B cell (primary cell): ENCODE measurements around the gene BEST1. TPM values are rescaled to one million over a fixed set of nuclear protein-coding genes. Genes with fewer than 3 reads are reported as not detected.

ENCODE experiments used
- ATAC-seq: fragments of 200-7000 bp; cut with Tn5 transposase; one replicate; pipeline ENCODE4 v1.10.0; 2021; ENCODE audit warnings: low read depth, mild to moderate bottlenecking, moderate number of reproducible peaks, moderate library complexity
- CTCF ChIA-PET: fragments of 350-600 bp; sonication (Branson Sonifier 250); formaldehyde crosslinking; loops from one replicate; lab custom pipeline; 2021; ENCODE audit warnings: antibody characterized with exemption, inconsistent platforms; lab: Charles Lee
- POLR2A ChIA-PET: fragments of 350-600 bp; sonication (Branson Sonifier 250); formaldehyde crosslinking; loops from one replicate; lab custom pipeline; 2021; ENCODE audit warnings: antibody characterized with exemption; lab: Charles Lee
- DNase-seq: peaks from one replicate; pipeline ENCODE4 v3.0.0; 2013
- H2AFZ ChIP-seq: 2 replicates; pipeline ENCODE4 v1.6.1; 2012; ENCODE audit warnings: mild to moderate bottlenecking, low read depth, low read length; ENCODE audit not compliant: insufficient read depth, poor library complexity, severe bottlenecking
- H3K27ac ChIP-seq, 2 donors: 1 replicate in 1 of 2; 2 replicates in 1 of 2; pipeline ENCODE4 v1.5.1; 2012 to 2013; ENCODE audit warnings: low read length in 2 of 2, mild to moderate bottlenecking in 2 of 2, moderate library complexity in 1 of 2
- H3K27me3 ChIP-seq, 4 experiments: fragments of 200-600 bp in 1 of 4; sonication (generic) in 1 of 4; replicated peaks in 1 of 4; 1 replicate in 2 of 4; 2 replicates in 2 of 4; pipeline versions ENCODE4 v1.6.1 to v1.7.0; 2013 to 2016; ENCODE audit warnings: low read length in 3 of 4, mild to moderate bottlenecking in 2 of 4, mixed read lengths in 1 of 4, moderate library complexity in 1 of 4; ENCODE audit not compliant: insufficient read depth in 4 of 4, control insufficient read depth in 3 of 4; ENCODE audit errors: control extremely low read depth in 1 of 4
- H3K36me3 ChIP-seq, 2 experiments: replicated peaks in 1 of 2; 1 replicate in 1 of 2; 2 replicates in 1 of 2; pipeline versions ENCODE4 v1.6.1 to v1.7.1; 2013; ENCODE audit warnings: low read length in 1 of 2; ENCODE audit not compliant: insufficient read depth in 2 of 2, control insufficient read depth in 1 of 2; ENCODE audit errors: control extremely low read depth in 1 of 2, extremely low read depth in 1 of 2
- H3K4me1 ChIP-seq, 2 donors: fragments of 200-600 bp in 1 of 2; sonication (generic) in 1 of 2; 1 replicate in 1 of 2; 2 replicates in 1 of 2; pipeline versions ENCODE4 v1.5.1 to v1.6.1; 2013 to 2017; ENCODE audit warnings: low read length in 2 of 2; ENCODE audit not compliant: control insufficient read depth in 2 of 2, insufficient read depth in 2 of 2
- H3K4me2 ChIP-seq: replicated peaks from 2 replicates; pipeline ENCODE3; 2012; ENCODE audit warnings: mild to moderate bottlenecking, low read depth, low read length; ENCODE audit not compliant: poor library complexity, severe bottlenecking
- H3K4me3 ChIP-seq, 5 experiments: fragments of 200-600 bp in 1 of 5; sonication (generic) in 1 of 5; 1 replicate in 3 of 5; 2 replicates in 2 of 5; pipeline versions ENCODE4 v1.5.1 to v1.7.0; 2011 to 2016; ENCODE audit warnings: low read length in 4 of 5, mild to moderate bottlenecking in 4 of 5, low read depth in 2 of 5, control low read depth in 1 of 5, moderate library complexity in 1 of 5; ENCODE audit not compliant: insufficient read depth in 1 of 5; ENCODE audit errors: control extremely low read depth in 1 of 5, extremely low read depth in 1 of 5
- H3K79me2 ChIP-seq: fragments of 200-600 bp; sonication (generic); one replicate; pipeline ENCODE4 v1.6.0; 2016; ENCODE audit warnings: low read length; ENCODE audit not compliant: control insufficient read depth, insufficient read depth
- H3K9ac ChIP-seq: fragments of 200-600 bp; sonication (generic); 2 replicates; pipeline ENCODE4 v1.6.1; 2017; ENCODE audit warnings: mild to moderate bottlenecking, low read length, moderate library complexity
- H3K9me3 ChIP-seq, 3 donors: one replicate each; pipeline versions ENCODE4 v1.6.1 to v1.7.1; 2013; ENCODE audit warnings: low read length in 2 of 3; ENCODE audit not compliant: control insufficient read depth in 2 of 3, insufficient read depth in 1 of 3; ENCODE audit errors: control extremely low read depth in 1 of 3
- H4K20me1 ChIP-seq: 2 replicates; pipeline ENCODE4 v1.6.0; 2012; ENCODE audit warnings: mild to moderate bottlenecking, low read length; ENCODE audit not compliant: insufficient read depth, control insufficient read depth, poor library complexity, severe bottlenecking
- H3K27ac Mint-ChIP-seq: one replicate; pipeline ENCODE4 v1.8.0; 2021; ENCODE audit warnings: mixed read lengths
- H3K27me3 Mint-ChIP-seq: one replicate; pipeline ENCODE4 v1.8.0; 2021; ENCODE audit warnings: mixed read lengths
- H3K4me1 Mint-ChIP-seq: one replicate; pipeline ENCODE4 v1.8.0; 2021; ENCODE audit warnings: mixed read lengths
- H3K4me3 Mint-ChIP-seq: one replicate; pipeline ENCODE4 v1.8.0; 2021; ENCODE audit warnings: mixed read lengths
- H3K9me3 Mint-ChIP-seq: one replicate; pipeline ENCODE4 v1.8.0; 2022; ENCODE audit warnings: mixed read lengths; ENCODE audit not compliant: insufficient read depth
- EZH2 ChIP-seq: IDR thresholded peaks from 2 replicates; pipeline ENCODE4 v1.6.1; 2012; ENCODE audit warnings: borderline replicate concordance, low read depth, mild to moderate bottlenecking, moderate library complexity, low read length; ENCODE audit not compliant: insufficient read depth, poor library complexity, severe bottlenecking
- WGBS: methylation state at CpG from one replicate; pipeline ENCODE4 v1.1.5; 2013; ENCODE audit warnings: missing lambda C conversion rate; ENCODE audit not compliant: insufficient coverage; 5-methylcytosine and 5-hydroxymethylcytosine counted together
- intact Hi-C: fragments of 100-400 bp; cut with micrococcal nuclease; formaldehyde crosslinking; loops from one replicate; pipeline ENCODE4 v1.10.0; 2022
- polyA plus RNA-seq: library from polyadenylated mRNA; depleted of rRNA; stranded (reverse); fragments of >200 nt; gene quantifications from 2 replicates; pipeline ENCODE4 v1.2.3, GENCODE V29; 2012
- total RNA-seq, 2 donors: library from RNA; stranded (reverse); fragments of 120-200 nt in 1 of 2; gene quantifications; 1 replicate in 1 of 2; 2 replicates in 1 of 2; pipeline versions ENCODE4 v1.2.3 to v1.2.4, GENCODE V29; 2013 to 2022
- TF ChIP-seq, protein P1 (sequence below): fragments of 200-600 bp; IDR thresholded peaks from one replicate; pipeline ENCODE4 v1.8.0; 2022; ENCODE audit warnings: antibody characterized with exemption, mild to moderate bottlenecking

The BEST1 gene
- total and polyA plus RNA-seq, 2 donors (not counting 1 experiment from before 2014, with no cell fraction given): 0.07 to 0.99 TPM

DNA sequence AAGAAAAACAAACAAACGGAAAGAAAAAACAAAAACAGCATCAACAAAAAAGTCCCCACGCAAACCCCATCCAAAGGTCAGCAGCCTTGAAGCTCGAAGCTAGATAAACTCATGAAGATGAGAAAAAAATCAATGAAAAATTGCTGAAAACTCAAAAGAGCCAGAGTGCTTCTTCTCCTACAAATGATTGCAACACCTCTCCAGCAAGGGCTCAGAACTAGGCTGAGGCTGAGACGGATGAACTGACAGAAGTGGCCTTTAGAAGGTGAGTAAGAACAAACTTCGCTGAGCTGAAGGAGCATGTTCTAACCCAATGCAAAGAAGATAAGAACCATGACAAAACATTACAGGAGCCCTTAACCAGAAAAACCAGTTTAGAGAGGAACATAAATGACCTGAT is 35.7 kb downstream of the BEST1 start:
- POLR2A ChIA-PET: interaction anchor here (0.6 kb wide), 1 partner anchor 802 kb away, joined by 3 read pairs; no protein-coding TSS in a partner anchor
- no peak overlapping the region for H3K4me3 Mint-ChIP-seq

DNA sequence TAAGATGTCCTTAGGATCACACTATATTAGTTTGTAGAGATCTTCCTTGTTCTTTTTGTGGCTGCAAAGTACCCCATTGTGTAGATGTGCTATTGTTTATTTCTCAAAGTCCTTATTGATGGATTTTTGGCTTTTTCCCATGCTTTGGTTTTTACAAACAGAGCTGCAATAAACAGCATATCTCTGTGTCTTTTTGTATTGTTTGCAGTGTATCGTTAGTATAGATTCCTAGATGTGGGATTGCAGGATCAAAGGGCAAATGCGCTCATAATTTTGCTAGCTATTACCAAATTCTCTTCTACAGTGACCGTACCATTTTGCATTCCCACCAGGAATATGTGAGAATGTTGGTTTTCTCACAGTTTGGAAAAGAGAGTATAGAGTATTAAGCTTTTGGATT is 44.8 kb downstream of the BEST1 start:
- TF ChIP-seq, protein P1, sequence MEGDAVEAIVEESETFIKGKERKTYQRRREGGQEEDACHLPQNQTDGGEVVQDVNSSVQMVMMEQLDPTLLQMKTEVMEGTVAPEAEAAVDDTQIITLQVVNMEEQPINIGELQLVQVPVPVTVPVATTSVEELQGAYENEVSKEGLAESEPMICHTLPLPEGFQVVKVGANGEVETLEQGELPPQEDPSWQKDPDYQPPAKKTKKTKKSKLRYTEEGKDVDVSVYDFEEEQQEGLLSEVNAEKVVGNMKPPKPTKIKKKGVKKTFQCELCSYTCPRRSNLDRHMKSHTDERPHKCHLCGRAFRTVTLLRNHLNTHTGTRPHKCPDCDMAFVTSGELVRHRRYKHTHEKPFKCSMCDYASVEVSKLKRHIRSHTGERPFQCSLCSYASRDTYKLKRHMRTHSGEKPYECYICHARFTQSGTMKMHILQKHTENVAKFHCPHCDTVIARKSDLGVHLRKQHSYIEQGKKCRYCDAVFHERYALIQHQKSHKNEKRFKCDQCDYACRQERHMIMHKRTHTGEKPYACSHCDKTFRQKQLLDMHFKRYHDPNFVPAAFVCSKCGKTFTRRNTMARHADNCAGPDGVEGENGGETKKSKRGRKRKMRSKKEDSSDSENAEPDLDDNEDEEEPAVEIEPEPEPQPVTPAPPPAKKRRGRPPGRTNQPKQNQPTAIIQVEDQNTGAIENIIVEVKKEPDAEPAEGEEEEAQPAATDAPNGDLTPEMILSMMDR: no peak
- no peak for TF ChIP-seq EZH2
- H4K20me1 ChIP-seq: no peaks in the 10 kb centered on the region
- peaks cover 1 to 16% (median 8%) of the 10 kb centered on the region in 3 donors for H3K9me3 ChIP-seq
- ATAC-seq (no peak), DNase-seq (no peak)
- no peaks in the 10 kb centered on the region for H3K79me2 ChIP-seq
- no peak overlapping the region for H3K4me2 ChIP-seq
- H3K4me3 ChIP-seq: no peak overlapping the region
- H3K4me3 Mint-ChIP-seq: no peak overlapping the region
- H3K27ac Mint-ChIP-seq: no peak overlapping the region
- H3K27me3 ChIP-seq: no peaks in the 10 kb centered on the region
- peaks cover 7% of the 10 kb centered on the region for H3K4me1 Mint-ChIP-seq
- intact Hi-C loops: no loop called here
- no peak overlapping the region for H3K9ac ChIP-seq
- no peaks in the 10 kb centered on the region for H3K4me1 ChIP-seq
- no CpG with 5 or more reads among the region's 3 CpGs for WGBS
- ChIA-PET CTCF (interaction anchor here (1.0 kb wide), 1 partner anchor 14 kb away, joined by 3 read pairs; no protein-coding TSS in a partner anchor), POLR2A (no interaction called here)
- H3K36me3 ChIP-seq: no peaks in the 10 kb centered on the region
- peaks cover 6% of the 10 kb centered on the region for H3K9me3 Mint-ChIP-seq
- no peak overlapping the region for H2AFZ ChIP-seq
- H3K27ac ChIP-seq: no peak overlapping the region
- no peaks in the 10 kb centered on the region for H3K27me3 Mint-ChIP-seq

More for the DNA sequence above, 35.7 kb downstream of the BEST1 start:
- Mint-ChIP-seq H3K27me3 (peaks cover 9% of the 10 kb centered on the region), H3K9me3 (peaks cover 4% of the 10 kb centered on the region), H3K4me1 (peaks cover 17% of the 10 kb centered on the region), H3K27ac (no peak overlapping the region)
- Histone ChIP-seq H3K79me2 (no peaks in the 10 kb centered on the region), H3K36me3 (no peaks in the 10 kb centered on the region), H3K4me3 (no peak overlapping the region), H4K20me1 (no peaks in the 10 kb centered on the region), H3K4me1 (peaks cover 4 to 6% of the 10 kb centered on the region in 2 donors), H2AFZ (no peak overlapping the region), H3K4me2 (no peak overlapping the region), H3K9me3 (peaks cover 0 to 5% (median 0%) of the 10 kb centered on the region in 3 donors), H3K9ac (no peak overlapping the region), H3K27ac (no peak overlapping the region), H3K27me3 (peaks cover 0 to 3% (median 0%) of the 10 kb centered on the region in 4 experiments)
- CTCF ChIA-PET: interaction anchor here (0.7 to 2.7 kb wide), 6 partner anchors 11 to 96 kb away, joined by 3 to 10 read pairs (median 4); no protein-coding TSS in a partner anchor
- ATAC-seq (no peak), DNase-seq (no peak)
- no peak for TF ChIP-seq EZH2
- TF ChIP-seq, protein P1: no peak
- intact Hi-C loops: no loop called here
- WGBS: no CpG with 5 or more reads among the region's 5 CpGs
